Measurements from ENCODE around the gene MYO7B.

DNA sequence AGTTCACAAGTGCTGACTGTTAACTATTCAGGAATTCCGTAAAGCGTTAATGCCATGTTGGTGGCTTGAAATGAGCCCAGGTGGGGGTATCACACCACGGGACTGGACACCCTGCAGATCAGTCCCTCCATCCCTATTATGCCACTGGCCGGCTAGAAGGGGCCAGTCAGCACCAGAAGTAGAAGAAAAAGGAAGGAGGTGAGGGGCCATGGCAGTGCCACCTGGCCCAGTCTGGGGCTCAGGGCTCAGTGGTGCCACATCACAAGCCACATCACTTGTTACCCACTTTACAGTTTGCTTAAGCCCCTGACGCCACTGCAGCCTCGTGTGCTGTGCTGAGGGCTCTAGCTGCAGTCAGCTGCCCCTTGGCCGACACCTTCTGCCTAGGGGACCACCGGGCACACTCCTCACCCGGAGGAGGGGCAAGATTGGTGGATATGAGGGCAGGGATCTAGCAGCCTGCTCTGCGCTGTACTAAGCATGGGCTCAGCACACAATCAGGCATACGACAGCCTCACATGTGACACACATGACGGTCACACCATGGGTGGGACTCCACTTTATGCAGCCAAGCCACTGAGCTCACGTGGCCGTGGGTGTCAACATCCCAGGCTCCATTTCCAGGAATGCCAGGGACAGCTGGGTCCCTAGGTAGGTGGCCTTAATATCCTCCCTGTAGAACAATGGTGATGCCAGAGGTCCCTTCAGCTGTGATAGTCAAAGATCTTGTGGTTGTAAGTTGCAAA lies 136.2 kb downstream of the MYO7B start:
- TF ChIP-seq, protein P1, sequence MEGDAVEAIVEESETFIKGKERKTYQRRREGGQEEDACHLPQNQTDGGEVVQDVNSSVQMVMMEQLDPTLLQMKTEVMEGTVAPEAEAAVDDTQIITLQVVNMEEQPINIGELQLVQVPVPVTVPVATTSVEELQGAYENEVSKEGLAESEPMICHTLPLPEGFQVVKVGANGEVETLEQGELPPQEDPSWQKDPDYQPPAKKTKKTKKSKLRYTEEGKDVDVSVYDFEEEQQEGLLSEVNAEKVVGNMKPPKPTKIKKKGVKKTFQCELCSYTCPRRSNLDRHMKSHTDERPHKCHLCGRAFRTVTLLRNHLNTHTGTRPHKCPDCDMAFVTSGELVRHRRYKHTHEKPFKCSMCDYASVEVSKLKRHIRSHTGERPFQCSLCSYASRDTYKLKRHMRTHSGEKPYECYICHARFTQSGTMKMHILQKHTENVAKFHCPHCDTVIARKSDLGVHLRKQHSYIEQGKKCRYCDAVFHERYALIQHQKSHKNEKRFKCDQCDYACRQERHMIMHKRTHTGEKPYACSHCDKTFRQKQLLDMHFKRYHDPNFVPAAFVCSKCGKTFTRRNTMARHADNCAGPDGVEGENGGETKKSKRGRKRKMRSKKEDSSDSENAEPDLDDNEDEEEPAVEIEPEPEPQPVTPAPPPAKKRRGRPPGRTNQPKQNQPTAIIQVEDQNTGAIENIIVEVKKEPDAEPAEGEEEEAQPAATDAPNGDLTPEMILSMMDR (conservative IDR thresholded peaks at IDR 0.05; ENCODE audit: low read depth, low read length): no peak
- no peak for TF ChIP-seq EZH2 (IDR thresholded peaks at IDR 0.05; ENCODE audit: low read length, unreplicated experiment)
